ENCODE data around the gene BCORL1.

BCORL1 gene

GRCh38 chrX:130071611-130072344 is 89.3 kb downstream of the BCORL1 start:
- no peak for DNase-seq

- DNase-seq: no peak
These were observed 89.9 kb downstream of the BCORL1 start for GRCh38 chrX:130072345-130072740.

- no peak for DNase-seq
These were observed 93.3 kb downstream of the BCORL1 start for GRCh38 chrX:130075777-130076176.

GRCh38 chrX:130079824-130080406 is 97.5 kb downstream of the BCORL1 start:
- peak; percentile 82 for DNase-seq

- DNase-seq: no peak
These were observed 98.4 kb downstream of the BCORL1 start for GRCh38 chrX:130080791-130081367.

- DNase-seq: no peak
These were observed 99.1 kb downstream of the BCORL1 start for GRCh38 chrX:130081421-130082045.

- peak; percentile 91 for DNase-seq
These were observed 100.0 kb downstream of the BCORL1 start for GRCh38 chrX:130082244-130083106.

- DNase-seq: no peak
These were observed 100.7 kb downstream of the BCORL1 start for GRCh38 chrX:130083107-130083490.

GRCh38 chrX:130083656-130084382 is 101.4 kb downstream of the BCORL1 start:
- DNase-seq: no peak

GRCh38 chrX:130084631-130085237 is 102.3 kb downstream of the BCORL1 start:
- peak; percentile 66 for DNase-seq

- DNase-seq: no peak
These were observed 103.4 kb downstream of the BCORL1 start for GRCh38 chrX:130085551-130086446.

- DNase-seq: peak; percentile 84
These were observed 104.2 kb downstream of the BCORL1 start for GRCh38 chrX:130086447-130087206.

- no peak for DNase-seq
These were observed 107.9 kb downstream of the BCORL1 start for GRCh38 chrX:130090364-130090763.

GRCh38 chrX:130091980-130092522 is 109.6 kb downstream of the BCORL1 start:
- peak; percentile 91 for DNase-seq

- no peak for DNase-seq
These were observed 110.8 kb downstream of the BCORL1 start for GRCh38 chrX:130093271-130093670.

GRCh38 chrX:130094696-130095095 is 112.3 kb downstream of the BCORL1 start:
- no peak for DNase-seq

GRCh38 chrX:130095249-130096030 is 113.0 kb downstream of the BCORL1 start:
- no peak for DNase-seq

- DNase-seq: peak; percentile 76
These were observed 115.2 kb downstream of the BCORL1 start for GRCh38 chrX:130097507-130098209.

Measured in activated effector memory CD4-positive, alpha-beta T cell treated with anti-CD3 and anti-CD28 coated beads, Interleukin-2, amount 50 U/mL, for 16 hours (primary cell).